ENCODE measurements around the gene MRAP2. TPM values are rescaled to one million over a fixed set of nuclear protein-coding genes. Genes with fewer than 3 reads are reported as not detected.

Gene MRAP2
- total and polyA plus RNA-seq, 2 of the 13 experiments (the other 11 are each of a cell fraction or from before 2014, with no cell fraction given), result 0.33 to 3.5 TPM

DNA sequence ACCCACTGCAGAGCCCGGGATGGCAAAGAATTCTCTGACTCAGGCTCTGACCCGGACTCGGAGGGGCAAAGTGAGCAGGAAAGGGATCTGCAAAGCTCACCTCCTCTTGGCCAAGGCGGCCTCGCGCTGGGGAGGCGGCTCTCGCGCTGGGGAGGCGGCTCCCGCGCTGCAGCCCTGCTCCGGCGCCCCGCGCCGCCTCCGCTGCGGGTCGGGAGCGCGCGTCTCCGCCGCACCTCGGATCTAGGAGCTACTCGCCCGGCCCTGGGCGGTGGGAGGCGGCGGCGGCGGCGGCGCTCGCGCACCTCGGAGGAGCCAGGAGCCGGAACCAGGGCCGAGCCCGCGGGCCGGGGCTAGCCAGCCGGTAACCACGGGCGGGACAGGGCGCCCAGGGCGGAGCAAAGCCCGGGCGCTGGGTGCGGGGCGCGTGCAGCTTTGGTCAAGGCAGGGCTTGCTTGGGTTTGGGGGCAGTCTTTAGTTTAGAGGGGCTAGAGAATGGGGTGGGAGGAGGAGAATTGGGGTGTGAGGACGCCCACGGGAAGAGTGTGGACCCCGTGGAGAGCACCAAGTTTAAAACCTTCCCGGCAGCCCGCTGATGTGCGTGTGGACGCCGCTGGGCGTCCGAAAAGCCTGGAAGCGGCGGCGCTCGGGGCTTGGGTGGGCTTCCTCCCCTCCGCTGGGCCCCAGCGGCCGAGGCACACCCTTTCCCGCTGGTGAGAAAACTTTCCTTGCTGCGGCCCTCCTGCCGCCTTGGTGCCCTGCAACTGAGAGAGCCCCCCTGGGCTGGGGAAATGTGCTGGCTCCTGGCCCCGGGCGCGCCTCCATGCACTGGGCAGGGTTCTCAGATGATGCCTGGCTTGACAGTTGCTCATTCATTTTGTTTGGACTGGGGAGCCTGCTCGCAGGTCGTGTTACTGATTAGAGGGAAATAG is at the start of gene MRAP2 (continued):
- TF ChIP-seq, protein P1, sequence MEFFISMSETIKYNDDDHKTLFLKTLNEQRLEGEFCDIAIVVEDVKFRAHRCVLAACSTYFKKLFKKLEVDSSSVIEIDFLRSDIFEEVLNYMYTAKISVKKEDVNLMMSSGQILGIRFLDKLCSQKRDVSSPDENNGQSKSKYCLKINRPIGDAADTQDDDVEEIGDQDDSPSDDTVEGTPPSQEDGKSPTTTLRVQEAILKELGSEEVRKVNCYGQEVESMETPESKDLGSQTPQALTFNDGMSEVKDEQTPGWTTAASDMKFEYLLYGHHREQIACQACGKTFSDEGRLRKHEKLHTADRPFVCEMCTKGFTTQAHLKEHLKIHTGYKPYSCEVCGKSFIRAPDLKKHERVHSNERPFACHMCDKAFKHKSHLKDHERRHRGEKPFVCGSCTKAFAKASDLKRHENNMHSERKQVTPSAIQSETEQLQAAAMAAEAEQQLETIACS (CRISPR knock-in tag; IDR thresholded peaks at IDR 0.05), result peak; percentile 62
- TF ChIP-seq RAD21 (CRISPR knock-in tag; IDR thresholded peaks at IDR 0.05), result peak; percentile 38; the same call in 1 of the 2 replicates
- no peak for TF ChIP-seq ZNF17 (CRISPR knock-in tag; IDR thresholded peaks at IDR 0.05)
- TF ChIP-seq, protein P2, sequence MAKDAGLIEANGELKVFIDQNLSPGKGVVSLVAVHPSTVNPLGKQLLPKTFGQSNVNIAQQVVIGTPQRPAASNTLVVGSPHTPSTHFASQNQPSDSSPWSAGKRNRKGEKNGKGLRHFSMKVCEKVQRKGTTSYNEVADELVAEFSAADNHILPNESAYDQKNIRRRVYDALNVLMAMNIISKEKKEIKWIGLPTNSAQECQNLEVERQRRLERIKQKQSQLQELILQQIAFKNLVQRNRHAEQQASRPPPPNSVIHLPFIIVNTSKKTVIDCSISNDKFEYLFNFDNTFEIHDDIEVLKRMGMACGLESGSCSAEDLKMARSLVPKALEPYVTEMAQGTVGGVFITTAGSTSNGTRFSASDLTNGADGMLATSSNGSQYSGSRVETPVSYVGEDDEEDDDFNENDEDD (CRISPR knock-in tag; IDR thresholded peaks at IDR 0.05; ENCODE audit: borderline replicate concordance), result peak; percentile 39; the same call in 1 of the 2 replicates
- TF ChIP-seq NFRKB (IDR thresholded peaks at IDR 0.05), result no peak
- no peak for TF ChIP-seq NR3C1 (CRISPR knock-in tag; IDR thresholded peaks at IDR 0.05)
- TF ChIP-seq ZNF629 (CRISPR knock-in tag; conservative IDR thresholded peaks at IDR 0.05), result no peak
- TF ChIP-seq ZNF549 (CRISPR knock-in tag; IDR thresholded peaks at IDR 0.05), result no peak
- TF ChIP-seq, protein P3, sequence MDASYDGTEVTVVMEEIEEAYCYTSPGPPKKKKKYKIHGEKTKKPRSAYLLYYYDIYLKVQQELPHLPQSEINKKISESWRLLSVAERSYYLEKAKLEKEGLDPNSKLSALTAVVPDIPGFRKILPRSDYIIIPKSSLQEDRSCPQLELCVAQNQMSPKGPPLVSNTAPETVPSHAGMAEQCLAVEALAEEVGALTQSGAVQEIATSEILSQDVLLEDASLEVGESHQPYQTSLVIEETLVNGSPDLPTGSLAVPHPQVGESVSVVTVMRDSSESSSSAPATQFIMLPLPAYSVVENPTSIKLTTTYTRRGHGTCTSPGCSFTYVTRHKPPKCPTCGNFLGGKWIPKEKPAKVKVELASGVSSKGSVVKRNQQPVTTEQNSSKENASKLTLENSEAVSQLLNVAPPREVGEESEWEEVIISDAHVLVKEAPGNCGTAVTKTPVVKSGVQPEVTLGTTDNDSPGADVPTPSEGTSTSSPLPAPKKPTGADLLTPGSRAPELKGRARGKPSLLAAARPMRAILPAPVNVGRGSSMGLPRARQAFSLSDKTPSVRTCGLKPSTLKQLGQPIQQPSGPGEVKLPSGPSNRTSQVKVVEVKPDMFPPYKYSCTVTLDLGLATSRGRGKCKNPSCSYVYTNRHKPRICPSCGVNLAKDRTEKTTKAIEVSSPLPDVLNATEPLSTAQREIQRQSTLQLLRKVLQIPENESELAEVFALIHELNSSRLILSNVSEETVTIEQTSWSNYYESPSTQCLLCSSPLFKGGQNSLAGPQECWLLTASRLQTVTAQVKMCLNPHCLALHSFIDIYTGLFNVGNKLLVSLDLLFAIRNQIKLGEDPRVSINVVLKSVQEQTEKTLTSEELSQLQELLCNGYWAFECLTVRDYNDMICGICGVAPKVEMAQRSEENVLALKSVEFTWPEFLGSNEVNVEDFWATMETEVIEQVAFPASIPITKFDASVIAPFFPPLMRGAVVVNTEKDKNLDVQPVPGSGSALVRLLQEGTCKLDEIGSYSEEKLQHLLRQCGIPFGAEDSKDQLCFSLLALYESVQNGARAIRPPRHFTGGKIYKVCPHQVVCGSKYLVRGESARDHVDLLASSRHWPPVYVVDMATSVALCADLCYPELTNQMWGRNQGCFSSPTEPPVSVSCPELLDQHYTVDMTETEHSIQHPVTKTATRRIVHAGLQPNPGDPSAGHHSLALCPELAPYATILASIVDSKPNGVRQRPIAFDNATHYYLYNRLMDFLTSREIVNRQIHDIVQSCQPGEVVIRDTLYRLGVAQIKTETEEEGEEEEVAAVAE (CRISPR knock-in tag; IDR thresholded peaks at IDR 0.05; ENCODE audit: borderline replicate concordance), result no peak
- TF ChIP-seq, protein P4, sequence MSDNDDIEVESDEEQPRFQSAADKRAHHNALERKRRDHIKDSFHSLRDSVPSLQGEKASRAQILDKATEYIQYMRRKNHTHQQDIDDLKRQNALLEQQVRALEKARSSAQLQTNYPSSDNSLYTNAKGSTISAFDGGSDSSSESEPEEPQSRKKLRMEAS (IDR thresholded peaks at IDR 0.05), result peak; percentile 28; the same call in 1 of the 2 replicates
- no peak for TF ChIP-seq DPF2 (CRISPR knock-in tag; IDR thresholded peaks at IDR 0.05; ENCODE audit: borderline replicate concordance, low read depth)
- TF ChIP-seq, protein P5, sequence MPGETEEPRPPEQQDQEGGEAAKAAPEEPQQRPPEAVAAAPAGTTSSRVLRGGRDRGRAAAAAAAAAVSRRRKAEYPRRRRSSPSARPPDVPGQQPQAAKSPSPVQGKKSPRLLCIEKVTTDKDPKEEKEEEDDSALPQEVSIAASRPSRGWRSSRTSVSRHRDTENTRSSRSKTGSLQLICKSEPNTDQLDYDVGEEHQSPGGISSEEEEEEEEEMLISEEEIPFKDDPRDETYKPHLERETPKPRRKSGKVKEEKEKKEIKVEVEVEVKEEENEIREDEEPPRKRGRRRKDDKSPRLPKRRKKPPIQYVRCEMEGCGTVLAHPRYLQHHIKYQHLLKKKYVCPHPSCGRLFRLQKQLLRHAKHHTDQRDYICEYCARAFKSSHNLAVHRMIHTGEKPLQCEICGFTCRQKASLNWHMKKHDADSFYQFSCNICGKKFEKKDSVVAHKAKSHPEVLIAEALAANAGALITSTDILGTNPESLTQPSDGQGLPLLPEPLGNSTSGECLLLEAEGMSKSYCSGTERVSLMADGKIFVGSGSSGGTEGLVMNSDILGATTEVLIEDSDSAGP (CRISPR knock-in tag; IDR thresholded peaks at IDR 0.05; ENCODE audit: borderline replicate concordance), result no peak
- TF ChIP-seq HNRNPLL (IDR thresholded peaks at IDR 0.05; ENCODE audit: low read depth, low read length, poor library complexity, severe bottlenecking), result peak; percentile 30
- no peak for TF ChIP-seq ZNF496 (CRISPR knock-in tag; IDR thresholded peaks at IDR 0.05; ENCODE audit: insufficient replicate concordance)
- TF ChIP-seq, protein P6, sequence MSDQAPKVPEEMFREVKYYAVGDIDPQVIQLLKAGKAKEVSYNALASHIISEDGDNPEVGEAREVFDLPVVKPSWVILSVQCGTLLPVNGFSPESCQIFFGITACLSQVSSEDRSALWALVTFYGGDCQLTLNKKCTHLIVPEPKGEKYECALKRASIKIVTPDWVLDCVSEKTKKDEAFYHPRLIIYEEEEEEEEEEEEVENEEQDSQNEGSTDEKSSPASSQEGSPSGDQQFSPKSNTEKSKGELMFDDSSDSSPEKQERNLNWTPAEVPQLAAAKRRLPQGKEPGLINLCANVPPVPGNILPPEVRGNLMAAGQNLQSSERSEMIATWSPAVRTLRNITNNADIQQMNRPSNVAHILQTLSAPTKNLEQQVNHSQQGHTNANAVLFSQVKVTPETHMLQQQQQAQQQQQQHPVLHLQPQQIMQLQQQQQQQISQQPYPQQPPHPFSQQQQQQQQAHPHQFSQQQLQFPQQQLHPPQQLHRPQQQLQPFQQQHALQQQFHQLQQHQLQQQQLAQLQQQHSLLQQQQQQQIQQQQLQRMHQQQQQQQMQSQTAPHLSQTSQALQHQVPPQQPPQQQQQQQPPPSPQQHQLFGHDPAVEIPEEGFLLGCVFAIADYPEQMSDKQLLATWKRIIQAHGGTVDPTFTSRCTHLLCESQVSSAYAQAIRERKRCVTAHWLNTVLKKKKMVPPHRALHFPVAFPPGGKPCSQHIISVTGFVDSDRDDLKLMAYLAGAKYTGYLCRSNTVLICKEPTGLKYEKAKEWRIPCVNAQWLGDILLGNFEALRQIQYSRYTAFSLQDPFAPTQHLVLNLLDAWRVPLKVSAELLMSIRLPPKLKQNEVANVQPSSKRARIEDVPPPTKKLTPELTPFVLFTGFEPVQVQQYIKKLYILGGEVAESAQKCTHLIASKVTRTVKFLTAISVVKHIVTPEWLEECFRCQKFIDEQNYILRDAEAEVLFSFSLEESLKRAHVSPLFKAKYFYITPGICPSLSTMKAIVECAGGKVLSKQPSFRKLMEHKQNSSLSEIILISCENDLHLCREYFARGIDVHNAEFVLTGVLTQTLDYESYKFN (CRISPR knock-in tag; conservative IDR thresholded peaks at IDR 0.05), result no peak
